HepG2 (cell line): ENCODE measurements around the gene SF3B6. TPM values are rescaled to one million over a fixed set of nuclear protein-coding genes. Genes with fewer than 3 reads are reported as not detected.
A peak's percentile ranks its signal among the peaks of the same experiment; 100 is the strongest.

Experiments used
- ATAC-seq: fragments of 200-7000 bp; cut with Tn5 transposase; 3 replicates; pipeline ENCODE4 v1.9.1; 2020; ENCODE audit warnings: mild to moderate bottlenecking, moderate library complexity
- BruUV-seq: library from RNA; stranded (reverse); fragments of 400-500 nt; replicated peaks from 2 replicates; lab custom pipeline; 2021; lab: Mats Ljungman, UMichigan
- CTCF ChIA-PET: fragments of 300-600 bp; formaldehyde crosslinking; extraction: SDS; loops from one replicate; lab custom pipeline; 2021; ENCODE audit warnings: low total read pairs, inconsistent platforms, low intra/inter-chr PET ratio; lab: Yijun Ruan, JAX
- POLR2A ChIA-PET: fragments of 350-600 bp; sonication (Branson Sonifier 250); formaldehyde crosslinking; loops from one replicate; lab custom pipeline; 2020; ENCODE audit warnings: antibody characterized with exemption, inconsistent platforms; lab: Yijun Ruan, JAX
- DNase-seq: peaks from one replicate; pipeline ENCODE4 v3.0.0-alpha.2; 2015; ENCODE audit warnings: low spot score
- FAIRE-seq: peaks from 3 replicates; lab custom pipeline; 2011; peaks lifted over from hg19 to GRCh38; lab: Jason Lieb, UNC
- H2AFZ ChIP-seq: one replicate; pipeline ENCODE4 v1.6.1; 2011; ENCODE audit warnings: low read length, inconsistent platforms
- H3K27ac ChIP-seq: fragments of 300-600 bp; 3 replicates; pipeline ENCODE4 v1.8.0; 2011; ENCODE audit warnings: mixed run types, mild to moderate bottlenecking, mixed read lengths, low read length, inconsistent platforms; ENCODE audit not compliant: insufficient read depth; ENCODE audit errors: extremely low read length
- H3K27me3 ChIP-seq, 2 experiments: fragments of 200-600 bp in 1 of 2; 2 replicates in 1 of 2; 3 replicates in 1 of 2; pipeline versions ENCODE4 v1.6.0 to v1.8.0; 2011; ENCODE audit warnings: low read length in 2 of 2, mild to moderate bottlenecking in 2 of 2, moderate library complexity in 2 of 2, inconsistent platforms in 1 of 2; ENCODE audit not compliant: insufficient read depth in 2 of 2, control insufficient read depth in 1 of 2
- H3K36me3 ChIP-seq, 2 experiments: fragments of 200-600 bp in 1 of 2; replicated peaks in 1 of 2; 2 replicates in 1 of 2; 3 replicates in 1 of 2; pipeline versions ENCODE4 v1.5.1 to v1.8.0; 2011; ENCODE audit warnings: low read length in 2 of 2, inconsistent platforms in 1 of 2; ENCODE audit not compliant: insufficient read depth in 2 of 2, control insufficient read depth in 1 of 2
- H3K4me1 ChIP-seq: 2 replicates; pipeline ENCODE4 v1.5.1; 2012; ENCODE audit warnings: low read length, inconsistent platforms; ENCODE audit not compliant: insufficient read depth
- H3K4me2 ChIP-seq: 2 replicates; pipeline ENCODE4 v1.6.0; 2011; ENCODE audit warnings: low read depth, low read length, inconsistent platforms
- H3K4me3 ChIP-seq, 3 experiments: fragments of 200-600 bp in 1 of 3; sonication (generic), shearing (Covaris generic) in 1 of 3; replicated peaks in 1 of 3; 2 replicates each; pipeline ENCODE4 v1.5.1; 2011 to 2016; ENCODE audit warnings: low read length in 3 of 3, inconsistent platforms in 2 of 3, low read depth in 2 of 3, mild to moderate bottlenecking in 2 of 3, control low read depth in 1 of 3, mixed read lengths in 1 of 3; ENCODE audit not compliant: insufficient read depth in 1 of 3
- H3K79me2 ChIP-seq: one replicate; pipeline ENCODE4 v1.6.1; 2011; ENCODE audit warnings: low read length, inconsistent platforms; ENCODE audit not compliant: insufficient read depth
- H3K9ac ChIP-seq: 2 replicates; pipeline ENCODE4 v1.6.0; 2011; ENCODE audit warnings: mild to moderate bottlenecking, low read depth, low read length, inconsistent platforms; ENCODE audit not compliant: insufficient read depth
- H3K9me3 ChIP-seq: 2 replicates; pipeline ENCODE4 v1.5.1; 2012; ENCODE audit warnings: mild to moderate bottlenecking, low read length
- H4K20me1 ChIP-seq: 2 replicates; pipeline ENCODE4 v1.6.0; 2011; ENCODE audit warnings: inconsistent platforms, mild to moderate bottlenecking, low read length, moderate library complexity; ENCODE audit not compliant: insufficient read depth
- BCLAF1 ChIP-seq: fragments of 450-650 bp; IDR thresholded peaks from 2 replicates; pipeline ENCODE4 v1.6.1; 2017; ENCODE audit warnings: mild to moderate bottlenecking
- ERF ChIP-seq: IDR thresholded peaks from 2 replicates; pipeline ENCODE4 v1.6.1; 2018; ENCODE audit warnings: missing biosample characterization, missing genetic modification reagents
- ESRRA ChIP-seq: sonication (generic); formaldehyde crosslinking; IDR thresholded peaks from 2 replicates; pipeline ENCODE4 v1.5.1; 2020; ENCODE audit warnings: mild to moderate bottlenecking, low read depth, missing genetic modification reagents
- FLYWCH1 ChIP-seq: sonication (generic); formaldehyde crosslinking; IDR thresholded peaks from 2 replicates; pipeline ENCODE4 v1.8.1; 2023; ENCODE audit warnings: mild to moderate bottlenecking, missing genetic modification reagents
- HOXA9 ChIP-seq: sonication (generic); formaldehyde crosslinking; IDR thresholded peaks from 2 replicates; pipeline ENCODE4 v1.8.1; 2022; ENCODE audit warnings: missing genetic modification reagents, mild to moderate bottlenecking, moderate library complexity, borderline replicate concordance
- KAT7 ChIP-seq: IDR thresholded peaks from 2 replicates; pipeline ENCODE4 v1.6.1; 2018; ENCODE audit warnings: borderline replicate concordance, missing compliant biosample characterization
- MTA1 ChIP-seq: sonication (generic); formaldehyde crosslinking; IDR thresholded peaks from 2 replicates; pipeline ENCODE4 v1.4.0; 2020; ENCODE audit warnings: missing genetic modification reagents, mild to moderate bottlenecking, borderline replicate concordance
- MXD4 ChIP-seq: IDR thresholded peaks from 2 replicates; pipeline ENCODE4 v1.6.1; 2016; ENCODE audit warnings: mild to moderate bottlenecking, missing biosample characterization, missing genetic modification reagents
- NFATC3 ChIP-seq: sonication (generic); formaldehyde crosslinking; IDR thresholded peaks from 2 replicates; pipeline ENCODE4 v1.5.1; 2020; ENCODE audit warnings: mild to moderate bottlenecking, missing genetic modification reagents
- NR3C1 ChIP-seq: sonication (generic); formaldehyde crosslinking; IDR thresholded peaks from 2 replicates; pipeline ENCODE4 v1.4.0; 2020; ENCODE audit warnings: missing genetic modification reagents
- RBAK ChIP-seq: sonication (generic); formaldehyde crosslinking; IDR thresholded peaks from 2 replicates; pipeline ENCODE4 v1.5.1; 2020; ENCODE audit warnings: mild to moderate bottlenecking, missing genetic modification reagents
- SOX6 ChIP-seq, 2 experiments: fragments of 450-650 bp in 1 of 2; sonication (generic) in 1 of 2; formaldehyde crosslinking in 1 of 2; IDR thresholded peaks; 2 replicates each; pipeline versions ENCODE4 v1.4.0 to v1.6.1; 2017 to 2020; ENCODE audit warnings: antibody characterized with exemption in 1 of 2, mild to moderate bottlenecking in 1 of 2, missing genetic modification reagents in 1 of 2
- TCF7L2 ChIP-seq: IDR thresholded peaks from 2 replicates; pipeline ENCODE4 v1.6.1; 2011; ENCODE audit warnings: mild to moderate bottlenecking, low read depth, low read length, moderate library complexity
- ZIK1 ChIP-seq: sonication (generic); formaldehyde crosslinking; IDR thresholded peaks from 2 replicates; pipeline ENCODE4 v1.5.0; 2020; ENCODE audit warnings: mild to moderate bottlenecking, low read depth, missing genetic modification reagents, borderline replicate concordance
- ZKSCAN8 ChIP-seq: IDR thresholded peaks from 2 replicates; pipeline ENCODE4 v1.6.1; 2016; ENCODE audit warnings: borderline replicate concordance, missing genetic modification reagents, missing compliant biosample characterization
- WGBS: methylation state at CpG from one replicate; pipeline ENCODE4 v1.1.6; 2017; ENCODE audit warnings: low lambda C conversion rate; 5-methylcytosine and 5-hydroxymethylcytosine counted together
- in situ Hi-C: cut with HindIII; loops from 2 replicates; pipeline ENCODE4 v1.10.0; 2017; ENCODE audit warnings: low pct_unique_long_range_greater_than_20kb; ENCODE audit not compliant: extremely low pct_ligation_motif_present
- intact Hi-C: fragments of 100-400 bp; cut with micrococcal nuclease; formaldehyde crosslinking; loops from one replicate; pipeline ENCODE4 v1.10.0; 2022; ENCODE audit not compliant: unreplicated experiment
- polyA plus RNA-seq, 8 experiments: library from polyadenylated mRNA; depleted of rRNA in 3 of 8; stranded (reverse) in 7 of 8; unstranded in 1 of 8; fragments of >200 nt; fragmentation: Illumina TruSeq in 4 of 8; extraction: Trizol in 4 of 8; gene quantifications; 2 replicates each; pipeline versions ENCODE4 v1.2.1 to v1.2.3, GENCODE V29; 2011 to 2016; ENCODE audit warnings: low read depth in 4 of 8, missing spikeins in 1 of 8, mixed read lengths in 1 of 8; ENCODE audit not compliant: insufficient read depth in 1 of 8
- total RNA-seq, 5 experiments: library from RNA; depleted of rRNA; stranded (reverse); fragments of >200 nt; fragmentation: Illumina TruSeq; extraction: Trizol; gene quantifications; 2 replicates each; pipeline ENCODE4 v1.2.3, GENCODE V29; 2016; ENCODE audit warnings: low read depth in 1 of 5
- TF ChIP-seq, protein P1 (sequence below): sonication (generic); formaldehyde crosslinking; IDR thresholded peaks from 2 replicates; pipeline ENCODE4 v1.4.0; 2020; ENCODE audit warnings: missing genetic modification reagents, borderline replicate concordance

SF3B6 gene
- total and polyA plus RNA-seq, 2 of the 13 experiments (the other 11 are each of a cell fraction or from before 2014, with no cell fraction given) = 177 to 182 TPM

DNA sequence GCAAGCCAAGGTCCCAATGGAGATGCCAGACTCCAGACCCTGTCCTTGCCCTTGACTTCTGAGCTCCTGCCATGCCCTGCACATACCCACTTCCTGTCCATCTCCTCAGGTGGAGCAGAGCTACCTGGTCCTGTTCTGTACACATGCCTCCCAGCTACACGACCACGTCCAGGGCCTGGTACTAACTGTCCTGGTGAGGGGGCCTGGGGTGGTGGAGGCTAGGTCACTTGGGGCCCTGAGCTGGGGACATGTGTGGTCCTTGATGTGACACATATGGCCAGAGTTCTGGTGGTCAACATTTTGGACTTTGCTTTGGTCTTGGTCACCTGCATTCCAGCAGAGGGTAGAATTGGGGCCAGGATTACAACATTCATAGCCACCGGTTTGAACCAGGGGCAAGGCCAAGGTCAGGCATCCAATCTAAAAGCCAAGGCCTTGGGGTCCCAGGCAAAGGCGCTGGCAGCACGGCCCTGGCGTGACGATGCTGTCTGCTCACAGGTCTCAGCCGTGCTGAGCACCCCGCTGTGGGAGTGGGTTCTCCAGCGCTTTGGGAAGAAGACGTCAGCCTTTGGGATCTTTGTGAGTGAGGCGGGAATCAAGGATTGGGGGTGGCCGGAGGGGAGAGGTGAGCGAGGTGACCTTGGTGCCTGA, 53.7 kb downstream of the SF3B6 start:
- WGBS = 44% methylated on average over 14 of the region's 14 CpGs
- H3K4me2 ChIP-seq = peak overlapping the region; percentile 41
- no TSS peak for BruUV-seq
- FAIRE-seq (peak; percentile 62), ATAC-seq (peak; percentile 62), DNase-seq (peak; percentile 79)
- peaks cover 8 to 20% of the 10 kb centered on the region in 2 experiments; a peak in 4 of 5 replicates for H3K36me3 ChIP-seq
- in situ Hi-C loops = loop anchor here (5.0 to 10.0 kb wide), 2 partner anchors 40 to 142 kb away; no protein-coding TSS in a partner anchor
- ChIA-PET CTCF (interaction anchor here (3.2 to 3.4 kb wide), 2 partner anchors 38 to 142 kb away, joined by 36 to 37 read pairs; no protein-coding TSS in a partner anchor), POLR2A (interaction anchor here (0.6 to 5.2 kb wide), 11 partner anchors 7 to 95 kb away, joined by 3 to 23 read pairs (median 10); partner anchors contain the start of genes ATAD2B, SF3B6, TP53I3 and WDCP)
- H3K4me3 ChIP-seq = 0 out of 6 replicates have a peak overlapping the region, but pooled peaks of 1 of the 3 experiments have one; percentile 6
- H3K27me3 ChIP-seq = no peaks in the 10 kb centered on the region
- peak overlapping the region; percentile 41 for H3K27ac ChIP-seq
- no peak overlapping the region for H2AFZ ChIP-seq
- H3K4me1 ChIP-seq = peaks cover 37% of the 10 kb centered on the region
- no peaks in the 10 kb centered on the region for H3K79me2 ChIP-seq
- H4K20me1 ChIP-seq = no peaks in the 10 kb centered on the region
- no peak overlapping the region for H3K9ac ChIP-seq
- intact Hi-C loops = no loop called here
- no peaks in the 10 kb centered on the region for H3K9me3 ChIP-seq
- TF ChIP-seq TCF7L2 = no peak
- no peak for TF ChIP-seq SOX6 (IDR thresholded peaks at IDR 0.05)
- TF ChIP-seq SOX6 (CRISPR knock-in tag; IDR thresholded peaks at IDR 0.05) = peak; percentile 94
- no peak for TF ChIP-seq KAT7
- no peak for TF ChIP-seq BCLAF1
- no peak for TF ChIP-seq ZIK1 (CRISPR knock-in tag)
- TF ChIP-seq FLYWCH1 (CRISPR knock-in tag) = no peak
- TF ChIP-seq ZKSCAN8 (CRISPR knock-in tag) = no peak
- no peak for TF ChIP-seq MXD4 (CRISPR knock-in tag)
- TF ChIP-seq ESRRA (CRISPR knock-in tag) = peak; percentile 95
- TF ChIP-seq ERF (CRISPR knock-in tag) = peak; percentile 75; the same call in 1 of the 2 replicates
- no peak; the same call in 1 of the 2 replicates for TF ChIP-seq HOXA9 (CRISPR knock-in tag)
- peak; percentile 93 for TF ChIP-seq MTA1 (CRISPR knock-in tag)
- TF ChIP-seq, protein P1, sequence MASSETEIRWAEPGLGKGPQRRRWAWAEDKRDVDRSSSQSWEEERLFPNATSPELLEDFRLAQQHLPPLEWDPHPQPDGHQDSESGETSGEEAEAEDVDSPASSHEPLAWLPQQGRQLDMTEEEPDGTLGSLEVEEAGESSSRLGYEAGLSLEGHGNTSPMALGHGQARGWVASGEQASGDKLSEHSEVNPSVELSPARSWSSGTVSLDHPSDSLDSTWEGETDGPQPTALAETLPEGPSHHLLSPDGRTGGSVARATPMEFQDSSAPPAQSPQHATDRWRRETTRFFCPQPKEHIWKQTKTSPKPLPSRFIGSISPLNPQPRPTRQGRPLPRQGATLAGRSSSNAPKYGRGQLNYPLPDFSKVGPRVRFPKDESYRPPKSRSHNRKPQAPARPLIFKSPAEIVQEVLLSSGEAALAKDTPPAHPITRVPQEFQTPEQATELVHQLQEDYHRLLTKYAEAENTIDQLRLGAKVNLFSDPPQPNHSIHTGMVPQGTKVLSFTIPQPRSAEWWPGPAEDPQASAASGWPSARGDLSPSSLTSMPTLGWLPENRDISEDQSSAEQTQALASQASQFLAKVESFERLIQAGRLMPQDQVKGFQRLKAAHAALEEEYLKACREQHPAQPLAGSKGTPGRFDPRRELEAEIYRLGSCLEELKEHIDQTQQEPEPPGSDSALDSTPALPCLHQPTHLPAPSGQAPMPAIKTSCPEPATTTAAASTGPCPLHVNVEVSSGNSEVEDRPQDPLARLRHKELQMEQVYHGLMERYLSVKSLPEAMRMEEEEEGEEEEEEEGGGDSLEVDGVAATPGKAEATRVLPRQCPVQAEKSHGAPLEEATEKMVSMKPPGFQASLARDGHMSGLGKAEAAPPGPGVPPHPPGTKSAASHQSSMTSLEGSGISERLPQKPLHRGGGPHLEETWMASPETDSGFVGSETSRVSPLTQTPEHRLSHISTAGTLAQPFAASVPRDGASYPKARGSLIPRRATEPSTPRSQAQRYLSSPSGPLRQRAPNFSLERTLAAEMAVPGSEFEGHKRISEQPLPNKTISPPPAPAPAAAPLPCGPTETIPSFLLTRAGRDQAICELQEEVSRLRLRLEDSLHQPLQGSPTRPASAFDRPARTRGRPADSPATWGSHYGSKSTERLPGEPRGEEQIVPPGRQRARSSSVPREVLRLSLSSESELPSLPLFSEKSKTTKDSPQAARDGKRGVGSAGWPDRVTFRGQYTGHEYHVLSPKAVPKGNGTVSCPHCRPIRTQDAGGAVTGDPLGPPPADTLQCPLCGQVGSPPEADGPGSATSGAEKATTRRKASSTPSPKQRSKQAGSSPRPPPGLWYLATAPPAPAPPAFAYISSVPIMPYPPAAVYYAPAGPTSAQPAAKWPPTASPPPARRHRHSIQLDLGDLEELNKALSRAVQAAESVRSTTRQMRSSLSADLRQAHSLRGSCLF (CRISPR knock-in tag) = no peak
- TF ChIP-seq NFATC3 (CRISPR knock-in tag) = 0 out of 2 replicates have a peak, but pooled peaks have one; percentile 32
- no peak for TF ChIP-seq NR3C1 (CRISPR knock-in tag)
- TF ChIP-seq RBAK (CRISPR knock-in tag) = 0 out of 2 replicates have a peak, but pooled peaks have one; percentile 17
